ENCODE results near the gene SORL1-AS1.
A peak's percentile ranks its signal among the peaks of the same experiment; 100 is the strongest.

SORL1-AS1 gene

DNA sequence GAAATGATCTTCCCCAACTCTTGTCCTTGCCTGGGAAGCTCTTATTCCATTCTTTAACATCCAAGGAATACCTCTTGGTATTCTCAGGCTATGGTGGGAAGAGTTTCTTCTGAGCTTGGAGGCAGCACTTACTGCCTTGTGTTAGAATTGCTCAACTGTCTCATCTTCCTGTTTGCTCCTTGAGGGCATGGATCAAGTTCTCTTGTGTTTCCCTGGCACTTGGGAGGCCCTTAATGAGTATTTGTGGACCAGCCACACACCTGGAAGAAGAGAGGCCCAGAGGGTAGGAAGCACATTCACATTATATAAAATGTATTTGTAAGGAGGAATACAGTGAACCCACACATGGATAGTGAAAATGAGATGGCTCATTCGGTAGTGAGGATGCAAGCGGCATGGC lies 3.4 kb upstream of the SORL1-AS1 start:
- Mint-ChIP-seq H3K36me3 (peaks cover 3% of the 10 kb centered on the region; the same call in 1 of the 2 replicates), H3K4me1 (peaks cover 86% of the 10 kb centered on the region), H3K27ac (peak overlapping the region; percentile 69), H3K27me3 (ENCODE audit: low read depth) (peaks cover 4% of the 10 kb centered on the region), H3K4me3 (no peak overlapping the region), H3K9me3 (no peaks in the 10 kb centered on the region)
- no peak for ATAC-seq
- TF ChIP-seq, protein P1, sequence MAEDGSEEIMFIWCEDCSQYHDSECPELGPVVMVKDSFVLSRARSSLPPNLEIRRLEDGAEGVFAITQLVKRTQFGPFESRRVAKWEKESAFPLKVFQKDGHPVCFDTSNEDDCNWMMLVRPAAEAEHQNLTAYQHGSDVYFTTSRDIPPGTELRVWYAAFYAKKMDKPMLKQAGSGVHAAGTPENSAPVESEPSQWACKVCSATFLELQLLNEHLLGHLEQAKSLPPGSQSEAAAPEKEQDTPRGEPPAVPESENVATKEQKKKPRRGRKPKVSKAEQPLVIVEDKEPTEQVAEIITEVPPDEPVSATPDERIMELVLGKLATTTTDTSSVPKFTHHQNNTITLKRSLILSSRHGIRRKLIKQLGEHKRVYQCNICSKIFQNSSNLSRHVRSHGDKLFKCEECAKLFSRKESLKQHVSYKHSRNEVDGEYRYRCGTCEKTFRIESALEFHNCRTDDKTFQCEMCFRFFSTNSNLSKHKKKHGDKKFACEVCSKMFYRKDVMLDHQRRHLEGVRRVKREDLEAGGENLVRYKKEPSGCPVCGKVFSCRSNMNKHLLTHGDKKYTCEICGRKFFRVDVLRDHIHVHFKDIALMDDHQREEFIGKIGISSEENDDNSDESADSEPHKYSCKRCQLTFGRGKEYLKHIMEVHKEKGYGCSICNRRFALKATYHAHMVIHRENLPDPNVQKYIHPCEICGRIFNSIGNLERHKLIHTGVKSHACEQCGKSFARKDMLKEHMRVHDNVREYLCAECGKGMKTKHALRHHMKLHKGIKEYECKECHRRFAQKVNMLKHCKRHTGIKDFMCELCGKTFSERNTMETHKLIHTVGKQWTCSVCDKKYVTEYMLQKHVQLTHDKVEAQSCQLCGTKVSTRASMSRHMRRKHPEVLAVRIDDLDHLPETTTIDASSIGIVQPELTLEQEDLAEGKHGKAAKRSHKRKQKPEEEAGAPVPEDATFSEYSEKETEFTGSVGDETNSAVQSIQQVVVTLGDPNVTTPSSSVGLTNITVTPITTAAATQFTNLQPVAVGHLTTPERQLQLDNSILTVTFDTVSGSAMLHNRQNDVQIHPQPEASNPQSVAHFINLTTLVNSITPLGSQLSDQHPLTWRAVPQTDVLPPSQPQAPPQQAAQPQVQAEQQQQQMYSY (CRISPR knock-in tag; IDR thresholded peaks at IDR 0.05): no peak
- TF ChIP-seq TEAD1 (CRISPR knock-in tag; IDR thresholded peaks at IDR 0.05): no peak
- no peak for TF ChIP-seq ZNF396 (CRISPR knock-in tag; IDR thresholded peaks at IDR 0.05; ENCODE audit: borderline replicate concordance)
- no peak for TF ChIP-seq TEAD4 (CRISPR knock-in tag; IDR thresholded peaks at IDR 0.05)
- no peak for TF ChIP-seq GABPB1 (CRISPR knock-in tag; IDR thresholded peaks at IDR 0.05)
- no peak for TF ChIP-seq EMX1 (CRISPR knock-in tag; IDR thresholded peaks at IDR 0.05)
- no peak for TF ChIP-seq ZNF317 (CRISPR knock-in tag; IDR thresholded peaks at IDR 0.05; ENCODE audit: borderline replicate concordance, low read depth)
- TF ChIP-seq, protein P2, sequence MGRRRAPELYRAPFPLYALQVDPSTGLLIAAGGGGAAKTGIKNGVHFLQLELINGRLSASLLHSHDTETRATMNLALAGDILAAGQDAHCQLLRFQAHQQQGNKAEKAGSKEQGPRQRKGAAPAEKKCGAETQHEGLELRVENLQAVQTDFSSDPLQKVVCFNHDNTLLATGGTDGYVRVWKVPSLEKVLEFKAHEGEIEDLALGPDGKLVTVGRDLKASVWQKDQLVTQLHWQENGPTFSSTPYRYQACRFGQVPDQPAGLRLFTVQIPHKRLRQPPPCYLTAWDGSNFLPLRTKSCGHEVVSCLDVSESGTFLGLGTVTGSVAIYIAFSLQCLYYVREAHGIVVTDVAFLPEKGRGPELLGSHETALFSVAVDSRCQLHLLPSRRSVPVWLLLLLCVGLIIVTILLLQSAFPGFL (CRISPR knock-in tag; IDR thresholded peaks at IDR 0.05; ENCODE audit: borderline replicate concordance): no peak
- no peak for TF ChIP-seq NFATC4 (CRISPR knock-in tag; IDR thresholded peaks at IDR 0.05)
- TF ChIP-seq ZNF416 (CRISPR knock-in tag; IDR thresholded peaks at IDR 0.05): no peak
- no peak for TF ChIP-seq FOXK1 (CRISPR knock-in tag; IDR thresholded peaks at IDR 0.05)
- no peak for TF ChIP-seq TP53 (CRISPR knock-in tag; IDR thresholded peaks at IDR 0.05)
- TF ChIP-seq SOX15 (CRISPR knock-in tag; IDR thresholded peaks at IDR 0.05): no peak
- TF ChIP-seq HMGA2 (CRISPR knock-in tag; IDR thresholded peaks at IDR 0.05): no peak
- no peak for TF ChIP-seq IRF2 (CRISPR knock-in tag; IDR thresholded peaks at IDR 0.05; ENCODE audit: borderline replicate concordance, low read depth)
- TF ChIP-seq, protein P3, sequence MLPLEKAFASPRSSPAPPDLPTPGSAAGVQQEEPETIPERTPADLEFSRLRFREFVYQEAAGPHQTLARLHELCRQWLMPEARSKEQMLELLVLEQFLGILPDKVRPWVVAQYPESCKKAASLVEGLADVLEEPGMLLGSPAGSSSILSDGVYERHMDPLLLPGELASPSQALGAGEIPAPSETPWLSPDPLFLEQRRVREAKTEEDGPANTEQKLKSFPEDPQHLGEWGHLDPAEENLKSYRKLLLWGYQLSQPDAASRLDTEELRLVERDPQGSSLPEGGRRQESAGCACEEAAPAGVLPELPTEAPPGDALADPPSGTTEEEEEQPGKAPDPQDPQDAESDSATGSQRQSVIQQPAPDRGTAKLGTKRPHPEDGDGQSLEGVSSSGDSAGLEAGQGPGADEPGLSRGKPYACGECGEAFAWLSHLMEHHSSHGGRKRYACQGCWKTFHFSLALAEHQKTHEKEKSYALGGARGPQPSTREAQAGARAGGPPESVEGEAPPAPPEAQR (CRISPR knock-in tag; IDR thresholded peaks at IDR 0.05): no peak
- no peak for TF ChIP-seq ZNF138 (CRISPR knock-in tag; conservative IDR thresholded peaks at IDR 0.05)
- ChIA-PET POLR2A (interaction anchor here (0.7 kb wide), 1 partner anchor 751 kb away, joined by 6 read pairs; no protein-coding TSS in a partner anchor), CTCF (no interaction called here)
- DNase-seq (ENCODE audit: low spot score): no peak

DNA sequence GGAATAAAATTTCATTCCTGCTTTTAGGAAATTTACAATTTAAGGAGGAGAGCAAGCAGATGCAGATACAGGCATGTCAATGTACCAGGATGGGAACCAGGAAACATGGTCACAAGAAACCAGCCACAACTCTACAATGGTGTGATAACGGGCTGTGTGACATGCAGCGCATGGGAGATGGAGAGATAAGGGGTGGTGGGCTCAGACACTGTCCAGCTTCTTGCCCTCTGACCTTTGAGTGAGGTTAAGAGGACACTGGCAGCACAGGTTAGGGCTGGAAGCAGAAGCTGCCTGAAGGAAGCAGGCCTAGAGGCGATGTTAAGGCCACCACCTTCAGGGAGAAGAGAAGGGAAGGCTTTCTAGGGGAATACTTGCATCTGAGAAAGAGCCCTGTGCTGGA lies 2.3 kb upstream of the SORL1-AS1 start:
- DNase-seq (ENCODE audit: low spot score) (no peak), ATAC-seq (no peak)
- CTCF ChIA-PET: no interaction called here
- POLR2A ChIA-PET: no interaction called here
- Mint-ChIP-seq H3K4me3 (no peak overlapping the region), H3K27ac (peak overlapping the region; percentile 3; the same call in 1 of the 2 replicates), H3K27me3 (ENCODE audit: low read depth) (peaks cover 12% of the 10 kb centered on the region), H3K9me3 (no peaks in the 10 kb centered on the region), H3K4me1 (peaks cover 86% of the 10 kb centered on the region), H3K36me3 (peaks cover 3% of the 10 kb centered on the region; the same call in 1 of the 2 replicates)
- no peak for TF ChIP-seq HMGA2 (CRISPR knock-in tag; IDR thresholded peaks at IDR 0.05)
- TF ChIP-seq ZNF232 (CRISPR knock-in tag; IDR thresholded peaks at IDR 0.05): no peak
- TF ChIP-seq, protein P1 (CRISPR knock-in tag; IDR thresholded peaks at IDR 0.05): no peak
- no peak for TF ChIP-seq ZNF396 (CRISPR knock-in tag; IDR thresholded peaks at IDR 0.05; ENCODE audit: borderline replicate concordance)
- no peak for TF ChIP-seq PRRX2 (CRISPR knock-in tag; IDR thresholded peaks at IDR 0.05)
- TF ChIP-seq, protein P4, sequence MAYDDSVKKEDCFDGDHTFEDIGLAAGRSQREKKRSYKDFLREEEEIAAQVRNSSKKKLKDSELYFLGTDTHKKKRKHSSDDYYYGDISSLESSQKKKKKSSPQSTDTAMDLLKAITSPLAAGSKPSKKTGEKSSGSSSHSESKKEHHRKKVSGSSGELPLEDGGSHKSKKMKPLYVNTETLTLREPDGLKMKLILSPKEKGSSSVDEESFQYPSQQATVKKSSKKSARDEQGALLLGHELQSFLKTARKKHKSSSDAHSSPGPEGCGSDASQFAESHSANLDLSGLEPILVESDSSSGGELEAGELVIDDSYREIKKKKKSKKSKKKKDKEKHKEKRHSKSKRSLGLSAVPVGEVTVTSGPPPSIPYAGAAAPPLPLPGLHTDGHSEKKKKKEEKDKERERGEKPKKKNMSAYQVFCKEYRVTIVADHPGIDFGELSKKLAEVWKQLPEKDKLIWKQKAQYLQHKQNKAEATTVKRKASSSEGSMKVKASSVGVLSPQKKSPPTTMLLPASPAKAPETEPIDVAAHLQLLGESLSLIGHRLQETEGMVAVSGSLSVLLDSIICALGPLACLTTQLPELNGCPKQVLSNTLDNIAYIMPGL (CRISPR knock-in tag; IDR thresholded peaks at IDR 0.05): no peak
- no peak for TF ChIP-seq AR (CRISPR knock-in tag; IDR thresholded peaks at IDR 0.05)
- no peak for TF ChIP-seq NR2C2 (CRISPR knock-in tag; IDR thresholded peaks at IDR 0.05)

Data from WTC11 (cell line).